Glutamatergic neuron (in vitro differentiated cells): ENCODE measurements around the gene TMEM39B. TPM values are rescaled to one million over a fixed set of nuclear protein-coding genes. Genes with fewer than 3 reads are reported as not detected.
A peak's percentile ranks its signal among the peaks of the same experiment; 100 is the strongest.

Experiments used
- DNase-seq: peaks from one replicate; pipeline ENCODE4 v3.0.0; 2022
- H3K27ac Mint-ChIP-seq: one replicate; pipeline ENCODE4 v1.8.0; 2020; ENCODE audit warnings: mild to moderate bottlenecking, mixed read lengths, inconsistent platforms; ENCODE audit not compliant: unreplicated experiment
- H3K27me3 Mint-ChIP-seq: one replicate; pipeline ENCODE4 v1.8.0; 2020; ENCODE audit warnings: mild to moderate bottlenecking, moderate library complexity, mixed read lengths, inconsistent platforms; ENCODE audit not compliant: unreplicated experiment
- H3K36me3 Mint-ChIP-seq: one replicate; pipeline ENCODE4 v1.8.0; 2020; ENCODE audit warnings: mild to moderate bottlenecking, mixed read lengths, inconsistent platforms; ENCODE audit not compliant: unreplicated experiment
- H3K4me1 Mint-ChIP-seq: one replicate; pipeline ENCODE4 v1.8.0; 2020; ENCODE audit warnings: mild to moderate bottlenecking, low read depth, mixed read lengths, inconsistent platforms; ENCODE audit not compliant: unreplicated experiment
- H3K4me3 Mint-ChIP-seq: one replicate; pipeline ENCODE4 v1.8.0; 2020; ENCODE audit warnings: mild to moderate bottlenecking, mixed read lengths, inconsistent platforms; ENCODE audit not compliant: unreplicated experiment
- H3K9me3 Mint-ChIP-seq: one replicate; pipeline ENCODE4 v1.8.0; 2020; ENCODE audit warnings: mild to moderate bottlenecking, moderate library complexity, mixed read lengths, inconsistent platforms; ENCODE audit not compliant: unreplicated experiment
- CTCF ChIP-seq: fragments of 200-600 bp; sonication (generic); IDR thresholded peaks from one replicate; pipeline ENCODE4 v1.5.0; 2021; ENCODE audit not compliant: partially characterized antibody, unreplicated experiment
- total RNA-seq: library from RNA; stranded (reverse); fragmentation: NEBNext Ultra II Directional; extraction: Animal tissue kit (Norgen Biotek cat#: 25700); gene quantifications from one replicate; pipeline ENCODE4 v1.2.1, GENCODE V29; 2021; ENCODE audit not compliant: unreplicated experiment

The TMEM39B gene
- total RNA-seq, 1 donor from 2014 or later, result 23.2 TPM

DNA sequence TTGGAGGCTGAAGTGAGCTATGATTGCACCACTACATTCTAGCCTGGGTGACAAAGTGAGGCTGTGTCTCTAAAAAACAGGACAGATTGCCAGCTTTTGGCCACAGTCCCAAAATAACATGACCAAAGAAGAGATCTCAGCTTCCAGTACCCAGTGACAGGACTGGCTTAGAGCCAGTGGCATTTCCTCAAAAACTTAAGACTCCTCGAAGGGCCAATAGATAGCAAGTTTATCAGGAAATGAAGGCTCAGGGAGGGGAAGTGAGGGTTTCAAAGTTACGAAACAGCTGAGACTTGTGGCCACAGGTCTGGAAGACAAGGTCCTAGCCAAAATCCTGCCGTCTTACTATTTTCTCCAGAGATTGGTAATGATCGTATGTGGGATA is 6.3 kb upstream of the TMEM39B start:
- Mint-ChIP-seq H3K27me3 (peaks cover 8% of the 10 kb centered on the region), H3K27ac (no peak overlapping the region), H3K4me1 (peaks cover 18% of the 10 kb centered on the region), H3K36me3 (no peaks in the 10 kb centered on the region), H3K4me3 (no peak overlapping the region), H3K9me3 (peaks cover 22% of the 10 kb centered on the region)
- no peak for DNase-seq
- no peak for TF ChIP-seq CTCF

DNA sequence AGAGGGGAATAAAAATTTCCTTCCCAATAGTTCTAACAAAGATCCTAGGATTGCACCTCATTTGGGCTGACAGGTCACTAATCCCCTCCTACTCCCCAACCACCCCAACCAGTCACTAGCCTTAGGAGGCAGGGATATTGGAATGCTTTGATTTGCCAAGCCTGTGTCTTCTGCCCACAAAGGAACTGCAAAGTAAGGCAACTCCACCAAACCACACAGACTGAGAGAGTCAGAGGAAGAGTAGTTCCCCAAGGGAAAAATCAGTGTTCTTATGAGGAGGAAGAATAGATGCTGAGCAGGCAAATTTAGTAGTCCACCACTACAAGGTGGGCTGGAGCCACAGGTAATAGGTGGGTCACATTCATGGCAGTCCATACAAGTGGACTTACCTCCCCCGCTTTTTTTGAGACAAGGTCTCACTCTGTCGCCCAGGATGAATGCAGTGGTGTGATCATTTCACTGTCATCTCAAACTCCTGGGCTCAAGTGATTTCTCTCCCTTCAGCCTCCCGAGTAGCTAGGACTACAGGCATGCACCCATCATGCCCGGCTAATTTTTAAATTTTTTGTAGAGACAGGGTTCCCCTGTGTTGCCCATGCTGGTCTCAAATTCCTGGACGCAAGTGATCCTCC is 3.7 kb upstream of the TMEM39B start:
- no peak for TF ChIP-seq CTCF
- Mint-ChIP-seq H3K4me3 (no peak overlapping the region), H3K36me3 (no peaks in the 10 kb centered on the region), H3K4me1 (peaks cover 12% of the 10 kb centered on the region), H3K9me3 (peaks cover 15% of the 10 kb centered on the region), H3K27me3 (peaks cover 8% of the 10 kb centered on the region), H3K27ac (no peak overlapping the region)
- DNase-seq, result no peak

DNA sequence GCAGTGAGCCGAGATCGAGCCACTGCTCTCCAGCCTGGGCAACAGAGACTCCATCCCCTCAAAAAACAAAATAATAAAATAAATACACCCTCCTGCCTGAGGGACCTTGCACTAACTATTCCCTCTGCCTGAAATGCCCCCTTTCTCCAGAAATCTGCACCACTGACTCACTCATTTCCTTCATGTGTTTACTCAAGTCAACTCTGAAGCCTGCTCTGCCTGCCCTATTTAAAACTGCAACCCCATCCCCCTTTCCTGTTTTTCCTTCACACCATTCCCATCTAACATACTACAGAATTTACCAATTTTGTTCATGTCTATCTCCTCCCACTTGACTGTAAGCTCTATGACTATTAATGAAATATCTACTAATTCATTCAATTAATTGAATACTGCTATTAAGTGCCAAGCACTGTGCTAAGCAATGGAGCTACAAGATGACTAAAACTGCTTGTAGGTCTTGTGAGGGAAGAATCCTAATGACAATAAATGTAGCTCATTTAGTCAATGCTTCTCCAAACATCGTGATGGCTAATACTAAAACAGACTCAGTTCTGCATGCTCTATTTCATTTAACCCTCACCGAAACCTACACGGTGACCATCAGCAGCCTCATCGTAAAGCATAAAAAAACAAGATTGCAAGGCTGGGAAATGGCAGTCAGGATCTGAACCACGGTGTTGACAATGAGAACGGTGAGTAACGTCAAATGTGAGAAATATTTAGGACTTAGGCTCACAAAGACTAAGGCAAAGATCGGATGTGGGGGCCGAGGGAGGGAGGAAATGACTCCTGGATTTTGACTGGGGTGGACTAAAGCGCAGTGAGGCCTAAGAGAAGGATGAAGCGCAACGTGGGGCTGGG is 749 bp upstream of the TMEM39B start:
- no peak for DNase-seq
- TF ChIP-seq CTCF, result no peak
- Mint-ChIP-seq H3K9me3 (peaks cover 12% of the 10 kb centered on the region), H3K27me3 (peaks cover 7% of the 10 kb centered on the region), H3K4me1 (peaks cover 17% of the 10 kb centered on the region), H3K27ac (peak overlapping the region; percentile 100), H3K36me3 (peaks cover 5% of the 10 kb centered on the region), H3K4me3 (peak overlapping the region; percentile 92)

DNA sequence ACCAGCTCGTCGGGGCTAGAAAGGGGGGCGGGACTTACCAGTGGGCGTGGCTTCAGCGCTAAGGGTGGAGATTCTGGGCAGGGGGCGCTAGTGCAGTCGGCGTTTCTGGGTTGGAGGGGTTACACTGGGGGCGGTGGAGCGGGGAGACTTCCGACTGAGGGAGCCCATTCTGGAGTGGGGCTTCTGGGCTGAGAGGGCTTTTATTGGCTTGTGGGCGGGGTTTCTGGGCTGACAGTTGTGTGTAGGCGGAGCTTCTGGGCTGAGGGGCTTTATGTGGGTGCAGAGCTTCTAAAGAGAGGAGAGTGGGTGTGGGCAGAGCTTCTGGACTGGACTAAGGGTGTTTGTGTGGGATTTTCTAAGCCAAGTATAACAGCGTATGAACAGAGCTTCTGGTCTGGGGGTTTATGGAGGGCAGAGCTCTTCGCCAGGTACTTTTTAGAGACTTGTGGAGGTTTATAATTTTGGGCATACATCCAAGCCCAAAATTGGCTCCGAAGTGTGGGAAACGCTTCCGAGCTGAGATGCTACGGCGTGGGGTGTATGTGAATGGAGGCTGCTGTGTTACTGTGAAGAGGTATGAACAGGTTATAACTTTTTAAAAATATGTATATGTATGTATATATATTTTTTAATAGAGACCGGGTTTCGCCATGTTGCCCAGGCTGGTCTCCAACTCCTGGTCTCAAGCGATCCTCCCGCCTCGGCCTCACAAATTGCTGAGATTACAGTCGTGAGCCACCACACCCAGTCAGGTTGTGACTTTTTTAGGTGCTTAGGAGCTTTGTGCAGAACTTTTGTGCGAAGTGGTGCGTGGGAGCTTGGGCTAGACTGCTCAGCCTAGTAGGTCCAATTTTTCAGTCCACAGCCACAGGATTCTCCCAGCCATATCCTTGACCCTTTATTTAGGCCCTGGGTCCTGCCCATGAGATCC is 825 bp downstream of the TMEM39B start:
- peaks cover 23% of the 10 kb centered on the region for H3K4me1 Mint-ChIP-seq
- DNase-seq, result peak; percentile 98
- H3K27me3 Mint-ChIP-seq, result peaks cover 9% of the 10 kb centered on the region
- peaks cover 13% of the 10 kb centered on the region for H3K9me3 Mint-ChIP-seq
- peak; percentile 17 for TF ChIP-seq CTCF
- H3K4me3 Mint-ChIP-seq, result peak overlapping the region; percentile 92
- peak overlapping the region; percentile 100 for H3K27ac Mint-ChIP-seq
- H3K36me3 Mint-ChIP-seq, result peaks cover 5% of the 10 kb centered on the region
